ENCODE data around the gene BCL3. TPM values are rescaled to one million over a fixed set of nuclear protein-coding genes. Genes with fewer than 3 reads are reported as not detected.

Gene BCL3
- total RNA-seq, 1 experiment from 2014 or later = 2.2 TPM

- Histone ChIP-seq H4K20me1 (ENCODE audit: control insufficient read depth, insufficient read depth, insufficient read length) (no peaks in the 10 kb centered on the region), H4K91ac (ENCODE audit: insufficient read length, low read depth, low read length) (no peak overlapping the region), H3T11ph (ENCODE audit: low read length) (no peak overlapping the region), H3K27ac (ENCODE audit: insufficient read length, low read depth, low read length) (no peak overlapping the region), H3K23ac (ENCODE audit: insufficient read length, low read depth, low read length) (no peak overlapping the region), H3K4me2 (ENCODE audit: insufficient read depth, insufficient read length, low read length) (no peak overlapping the region), H2BK20ac (ENCODE audit: low read depth, low read length, poor library complexity, severe bottlenecking) (no peak overlapping the region), H2BK5ac (ENCODE audit: insufficient read length, low read length) (no peak overlapping the region), H2BK12ac (ENCODE audit: insufficient read length, low read depth, low read length) (no peak overlapping the region), H2AK5ac (ENCODE audit: insufficient read length, low read length) (no peak overlapping the region), H3K18ac (ENCODE audit: insufficient read length, low read depth, low read length) (no peak overlapping the region), H3K23me2 (ENCODE audit: insufficient read length, low read depth, low read length, poor library complexity, severe bottlenecking) (peaks cover 3% of the 10 kb centered on the region), H2BK15ac (ENCODE audit: low read depth, low read length) (no peak overlapping the region), H3K56ac (ENCODE audit: insufficient read length, low read depth, low read length) (no peak overlapping the region), H3K9me3 (ENCODE audit: control insufficient read depth, low read depth, low read length) (no peaks in the 10 kb centered on the region), H3K4me1 (ENCODE audit: insufficient read depth, low read length) (no peaks in the 10 kb centered on the region), H3K79me2 (ENCODE audit: insufficient read depth, low read length) (0 out of 2 replicates have a peak, but pooled peaks cover 2% of the 10 kb centered on the region), H3K4ac (ENCODE audit: low read depth, low read length) (no peak overlapping the region), H3K79me1 (ENCODE audit: insufficient read depth, low read depth, low read length, poor library complexity, severe bottlenecking) (no peaks in the 10 kb centered on the region), H3K27me3 (ENCODE audit: insufficient read depth, low read length) (no peaks in the 10 kb centered on the region), H4K8ac (replicated peaks; ENCODE audit: insufficient read length, low read depth, low read length) (no peak overlapping the region), H4K5ac (ENCODE audit: insufficient read length, low read depth, low read length) (no peak overlapping the region), H2BK120ac (ENCODE audit: low read depth, low read length, poor library complexity, severe bottlenecking) (no peak overlapping the region), H3K9ac (ENCODE audit: extremely low read depth, insufficient read length, low read length) (no peak overlapping the region), H3K14ac (ENCODE audit: insufficient read depth, low read length) (no peak overlapping the region), H2AFZ (ENCODE audit: low read length) (no peak overlapping the region)
- no peak for TF ChIP-seq CTCF (conservative IDR thresholded peaks at IDR 0.05)
- Mint-ChIP-seq H3K27ac (no peak overlapping the region), H3K36me3 (ENCODE audit: insufficient read depth in 1 of 3, low read depth in 3 of 3) (no peaks in the 10 kb centered on the region; a peak in 1 of 7 replicates), H3K4me1 (no peaks in the 10 kb centered on the region), H3K9me3 (no peaks in the 10 kb centered on the region), H3K4me3 (no peak overlapping the region), H3K27me3 (ENCODE audit: low read depth) (peaks cover 7% of the 10 kb centered on the region)
- no CpG with 5 or more reads among the region's 6 CpGs for WGBS (ENCODE audit: extremely low coverage, insufficient read length, low lambda C conversion rate)
- no peak for DNase-seq
Measured at GRCh38 chr19:44706506-44707236, 41.8 kb upstream of the BCL3 start.

Measured in H9 (cell line).